Activated naive CD8-positive, alpha-beta T cell treated with anti-CD3 and anti-CD28 coated beads, Interleukin-2, amount 10 ng/mL, durations not matched to agents 7 days and 5 days (primary cell): ENCODE measurements around the gene USP44. TPM values are rescaled to one million over a fixed set of nuclear protein-coding genes. Genes with fewer than 3 reads are reported as not detected.
"Not testable (repeated sequence)": the region's sequence is repeated elsewhere in the genome, so short reads cannot be mapped to it uniquely, and the experiment has no call there.

ENCODE experiments used
- ATAC-seq: fragments of 150-1000 bp; cut with Tn5 transposase; one replicate; pipeline ENCODE4 v1.10.0; 2021; ENCODE audit warnings: low read depth, moderate library complexity
- POLR2A ChIA-PET: fragments of 350-600 bp; sonication (Branson Sonifier 250); formaldehyde crosslinking; loops from one replicate; lab custom pipeline; 2021; ENCODE audit warnings: antibody characterized with exemption; lab: Charles Lee
- DNase-seq: peaks from one replicate; pipeline ENCODE4 v3.0.0; 2021
- H3K27ac Mint-ChIP-seq: one replicate; pipeline ENCODE4 v1.8.0; 2022; ENCODE audit warnings: mild to moderate bottlenecking, mixed read lengths
- H3K27me3 Mint-ChIP-seq: one replicate; pipeline ENCODE4 v1.8.0; 2022; ENCODE audit warnings: mild to moderate bottlenecking, moderate library complexity, mixed read lengths
- H3K36me3 Mint-ChIP-seq: one replicate; pipeline ENCODE4 v1.8.0; 2021; ENCODE audit warnings: mild to moderate bottlenecking, mixed read lengths
- H3K4me1 Mint-ChIP-seq: one replicate; pipeline ENCODE4 v1.8.0; 2021; ENCODE audit warnings: mixed read lengths
- H3K4me3 Mint-ChIP-seq: one replicate; pipeline ENCODE4 v1.8.0; 2022; ENCODE audit warnings: mild to moderate bottlenecking, moderate library complexity, mixed read lengths
- H3K9me3 Mint-ChIP-seq: one replicate; pipeline ENCODE4 v1.8.0; 2021; ENCODE audit warnings: mixed read lengths
- total RNA-seq, 2 experiments: library from RNA; stranded (reverse); gene quantifications; one replicate each; pipeline ENCODE4 v1.2.3, GENCODE V29; 2021

USP44 gene
- total RNA-seq, 2 experiments from 2014 or later, result 25.8 to 28.8 TPM

GRCh38 chr12:95482564-95482963, 68.7 kb downstream of the USP44 start:
- H3K4me1 Mint-ChIP-seq, result peaks cover 31% of the 10 kb centered on the region
- not testable (repeated sequence) for DNase-seq, ATAC-seq, H3K4me3 Mint-ChIP-seq, H3K27ac Mint-ChIP-seq, H3K9me3 Mint-ChIP-seq, H3K27me3 Mint-ChIP-seq
- peaks cover 45% of the 10 kb centered on the region for H3K36me3 Mint-ChIP-seq
- POLR2A ChIA-PET, result interaction anchor here (0.6 to 0.8 kb wide), 3 partner anchors 9 to 265 kb away, joined by 3 to 7 read pairs (median 3); partner anchors contain the start of gene VEZT

- POLR2A ChIA-PET, result no interaction called here
- Mint-ChIP-seq H3K4me1 (peaks cover 31% of the 10 kb centered on the region), H3K36me3 (peaks cover 45% of the 10 kb centered on the region), H3K27ac (no peak overlapping the region), H3K9me3 (no peaks in the 10 kb centered on the region), H3K27me3 (no peaks in the 10 kb centered on the region), H3K4me3 (no peak overlapping the region)
- ATAC-seq, result no peak
- DNase-seq, result no peak
These were observed 69.4 kb downstream of the USP44 start for GRCh38 chr12:95481888-95482287.

GRCh38 chr12:95481072-95481471, 70.2 kb downstream of the USP44 start:
- POLR2A ChIA-PET, result no interaction called here
- peak overlapping the region; percentile 49 for H3K4me3 Mint-ChIP-seq
- H3K27ac Mint-ChIP-seq, result peak overlapping the region; percentile 39
- ATAC-seq (peak; percentile 30), DNase-seq (no peak)
- peaks cover 33% of the 10 kb centered on the region for H3K4me1 Mint-ChIP-seq
- H3K9me3 Mint-ChIP-seq, result no peaks in the 10 kb centered on the region
- peaks cover 42% of the 10 kb centered on the region for H3K36me3 Mint-ChIP-seq
- no peaks in the 10 kb centered on the region for H3K27me3 Mint-ChIP-seq

GRCh38 chr12:95480230-95480629, 71.0 kb downstream of the USP44 start:
- Mint-ChIP-seq H3K9me3 (no peaks in the 10 kb centered on the region), H3K4me3 (peak overlapping the region; percentile 12), H3K27ac (peak overlapping the region; percentile 18), H3K27me3 (no peaks in the 10 kb centered on the region), H3K4me1 (peaks cover 41% of the 10 kb centered on the region), H3K36me3 (peaks cover 45% of the 10 kb centered on the region)
- ATAC-seq (no peak), DNase-seq (no peak)
- POLR2A ChIA-PET, result no interaction called here

- Mint-ChIP-seq H3K9me3 (no peaks in the 10 kb centered on the region), H3K4me1 (peaks cover 30% of the 10 kb centered on the region), H3K4me3 (peak overlapping the region; percentile 99), H3K27ac (peak overlapping the region; percentile 99), H3K36me3 (peaks cover 28% of the 10 kb centered on the region), H3K27me3 (no peaks in the 10 kb centered on the region)
- no peak for ATAC-seq
- no peak for DNase-seq
- POLR2A ChIA-PET, result interaction anchor here (0.7 to 2.0 kb wide), 4 partner anchors 12 to 468 kb away, joined by 3 to 12 read pairs (median 6); partner anchors contain the start of genes CCDC38 and NR2C1
These were observed 76.7 kb downstream of the USP44 start for GRCh38 chr12:95474660-95474958.

GRCh38 chr12:95473884-95474659, 77.2 kb downstream of the USP44 start, which contains the start of gene METAP2:
METAP2 (plus strand) TSS chr12:95474152; CDS start chr12:95474180, 28 bp downstream.
- Mint-ChIP-seq H3K27me3 (no peaks in the 10 kb centered on the region), H3K4me1 (peaks cover 27% of the 10 kb centered on the region), H3K4me3 (peak within 1 kb of the TSS; percentile 99), H3K36me3 (peaks cover 25% of the 10 kb centered on the region), H3K9me3 (no peaks in the 10 kb centered on the region), H3K27ac (peak within 1 kb of the TSS; percentile 99)
- ATAC-seq, result peak; percentile 99
- DNase-seq, result peak; percentile 87
- POLR2A ChIA-PET, result interaction anchor here (0.5 to 2.0 kb wide), 13 partner anchors 9 to 1042 kb away, joined by 3 to 13 read pairs (median 4); partner anchors contain the start of genes CCDC38, FGD6, NR2C1 and VEZT

GRCh38 chr12:95473231-95473883, 77.9 kb downstream of the USP44 start:
- Mint-ChIP-seq H3K9me3 (no peaks in the 10 kb centered on the region), H3K4me3 (peak overlapping the region; percentile 99), H3K27me3 (no peaks in the 10 kb centered on the region), H3K36me3 (peaks cover 18% of the 10 kb centered on the region), H3K4me1 (peaks cover 23% of the 10 kb centered on the region), H3K27ac (peak overlapping the region; percentile 99)
- DNase-seq (no peak), ATAC-seq (peak; percentile 38)
- POLR2A ChIA-PET, result interaction anchor here (0.5 to 2.0 kb wide), 13 partner anchors 9 to 1043 kb away, joined by 3 to 13 read pairs (median 4); partner anchors contain the start of genes CCDC38, FGD6, NR2C1 and VEZT

- Mint-ChIP-seq H3K27me3 (no peaks in the 10 kb centered on the region), H3K4me1 (peaks cover 7% of the 10 kb centered on the region), H3K9me3 (no peaks in the 10 kb centered on the region), H3K36me3 (no peaks in the 10 kb centered on the region), H3K27ac (no peak overlapping the region), H3K4me3 (no peak overlapping the region)
- POLR2A ChIA-PET, result no interaction called here
- ATAC-seq (no peak), DNase-seq (no peak)
These were observed 81.0 kb downstream of the USP44 start for GRCh38 chr12:95470300-95470699.

Other genes starting within 250 kb of the USP44 start
- 10 to 100 TPM; 64.3 to 71.2 TPM for gene METAP2, start 77.3 kb downstream of the USP44 start, total RNA-seq
- under 1 TPM; 0.08 to 0.17 TPM for gene NTN4, start 239.3 kb upstream of the USP44 start, total RNA-seq